Cardiac muscle cell (in vitro differentiated cells and primary cell): ENCODE measurements around the gene RELN. TPM values are rescaled to one million over a fixed set of nuclear protein-coding genes. Genes with fewer than 3 reads are reported as not detected.

Experiments used
- DNase-seq, 2 donors: peaks; one replicate each; pipeline versions ENCODE4 v3.0.0 to v3.0.0-alpha.2; 2010 to 2017; ENCODE audit warnings: low read depth in 1 of 2, low spot score in 1 of 2
- H3K27ac ChIP-seq: fragments of 200-600 bp; sonication (generic); 2 replicates; pipeline ENCODE4 v1.5.1; 2016
- H3K27me3 ChIP-seq: fragments of 200-600 bp; sonication (generic); 2 replicates; pipeline ENCODE4 v1.6.0; 2016; ENCODE audit warnings: control low read depth
- H3K36me3 ChIP-seq: fragments of 200-600 bp; sonication (generic); 2 replicates; pipeline ENCODE4 v1.5.1; 2016; ENCODE audit warnings: control low read depth
- H3K4me1 ChIP-seq: fragments of 200-600 bp; sonication (generic); 2 replicates; pipeline ENCODE4 v1.8.1; 2017; ENCODE audit warnings: low read depth, mild to moderate bottlenecking, mixed run types
- H3K4me3 ChIP-seq: fragments of 200-600 bp; sonication (generic); 2 replicates; pipeline ENCODE4 v1.5.1; 2016; ENCODE audit warnings: mild to moderate bottlenecking
- H3K9me3 ChIP-seq: fragments of 200-600 bp; sonication (generic); 2 replicates; pipeline ENCODE4 v1.5.1; 2017; ENCODE audit warnings: low read depth, mild to moderate bottlenecking, control low read depth
- polyA plus RNA-seq: library from polyadenylated mRNA; unstranded; fragments of >200 nt; fragmentation: Nextera tagmentation; extraction: Ambion mirVana; gene quantifications from 2 replicates; pipeline ENCODE4 v1.2.1, GENCODE V29; 2016
- total RNA-seq: library from RNA; depleted of rRNA; stranded (reverse); fragments of >200 nt; gene quantifications from 2 replicates; pipeline ENCODE4 v1.2.3, GENCODE V29; 2016
- TF ChIP-seq, protein P1 (sequence below): IDR thresholded peaks from 2 replicates; pipeline ENCODE4 v1.5.1; 2012; ENCODE audit warnings: low read depth, mild to moderate bottlenecking, low read length

RELN gene
- total and polyA plus RNA-seq, 2 experiments from 2014 or later: 19.2 to 46.9 TPM

- peaks cover 7% of the 10 kb centered on the region for H3K27me3 ChIP-seq
- no peaks in the 10 kb centered on the region for H3K36me3 ChIP-seq
- H3K4me3 ChIP-seq: no peak overlapping the region
- no peak overlapping the region for H3K27ac ChIP-seq
- peaks cover 21% of the 10 kb centered on the region for H3K4me1 ChIP-seq
- no peaks in the 10 kb centered on the region for H3K9me3 ChIP-seq
- TF ChIP-seq, protein P1, sequence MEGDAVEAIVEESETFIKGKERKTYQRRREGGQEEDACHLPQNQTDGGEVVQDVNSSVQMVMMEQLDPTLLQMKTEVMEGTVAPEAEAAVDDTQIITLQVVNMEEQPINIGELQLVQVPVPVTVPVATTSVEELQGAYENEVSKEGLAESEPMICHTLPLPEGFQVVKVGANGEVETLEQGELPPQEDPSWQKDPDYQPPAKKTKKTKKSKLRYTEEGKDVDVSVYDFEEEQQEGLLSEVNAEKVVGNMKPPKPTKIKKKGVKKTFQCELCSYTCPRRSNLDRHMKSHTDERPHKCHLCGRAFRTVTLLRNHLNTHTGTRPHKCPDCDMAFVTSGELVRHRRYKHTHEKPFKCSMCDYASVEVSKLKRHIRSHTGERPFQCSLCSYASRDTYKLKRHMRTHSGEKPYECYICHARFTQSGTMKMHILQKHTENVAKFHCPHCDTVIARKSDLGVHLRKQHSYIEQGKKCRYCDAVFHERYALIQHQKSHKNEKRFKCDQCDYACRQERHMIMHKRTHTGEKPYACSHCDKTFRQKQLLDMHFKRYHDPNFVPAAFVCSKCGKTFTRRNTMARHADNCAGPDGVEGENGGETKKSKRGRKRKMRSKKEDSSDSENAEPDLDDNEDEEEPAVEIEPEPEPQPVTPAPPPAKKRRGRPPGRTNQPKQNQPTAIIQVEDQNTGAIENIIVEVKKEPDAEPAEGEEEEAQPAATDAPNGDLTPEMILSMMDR: no peak
- DNase-seq: no peak
These were observed 1.9 kb upstream of the RELN start for GRCh38 chr7:103991406-103991805.

- peaks cover 7% of the 10 kb centered on the region for H3K27me3 ChIP-seq
- H3K27ac ChIP-seq: peak overlapping the region; percentile 65
- no peaks in the 10 kb centered on the region for H3K9me3 ChIP-seq
- H3K4me1 ChIP-seq: peaks cover 21% of the 10 kb centered on the region
- peak in 1 of 2 donors; percentile 25 for DNase-seq
- H3K4me3 ChIP-seq: peak overlapping the region; percentile 69
- TF ChIP-seq, protein P1: no peak
- no peaks in the 10 kb centered on the region for H3K36me3 ChIP-seq
These were observed 1.5 kb upstream of the RELN start for GRCh38 chr7:103990991-103991390.

DNA sequence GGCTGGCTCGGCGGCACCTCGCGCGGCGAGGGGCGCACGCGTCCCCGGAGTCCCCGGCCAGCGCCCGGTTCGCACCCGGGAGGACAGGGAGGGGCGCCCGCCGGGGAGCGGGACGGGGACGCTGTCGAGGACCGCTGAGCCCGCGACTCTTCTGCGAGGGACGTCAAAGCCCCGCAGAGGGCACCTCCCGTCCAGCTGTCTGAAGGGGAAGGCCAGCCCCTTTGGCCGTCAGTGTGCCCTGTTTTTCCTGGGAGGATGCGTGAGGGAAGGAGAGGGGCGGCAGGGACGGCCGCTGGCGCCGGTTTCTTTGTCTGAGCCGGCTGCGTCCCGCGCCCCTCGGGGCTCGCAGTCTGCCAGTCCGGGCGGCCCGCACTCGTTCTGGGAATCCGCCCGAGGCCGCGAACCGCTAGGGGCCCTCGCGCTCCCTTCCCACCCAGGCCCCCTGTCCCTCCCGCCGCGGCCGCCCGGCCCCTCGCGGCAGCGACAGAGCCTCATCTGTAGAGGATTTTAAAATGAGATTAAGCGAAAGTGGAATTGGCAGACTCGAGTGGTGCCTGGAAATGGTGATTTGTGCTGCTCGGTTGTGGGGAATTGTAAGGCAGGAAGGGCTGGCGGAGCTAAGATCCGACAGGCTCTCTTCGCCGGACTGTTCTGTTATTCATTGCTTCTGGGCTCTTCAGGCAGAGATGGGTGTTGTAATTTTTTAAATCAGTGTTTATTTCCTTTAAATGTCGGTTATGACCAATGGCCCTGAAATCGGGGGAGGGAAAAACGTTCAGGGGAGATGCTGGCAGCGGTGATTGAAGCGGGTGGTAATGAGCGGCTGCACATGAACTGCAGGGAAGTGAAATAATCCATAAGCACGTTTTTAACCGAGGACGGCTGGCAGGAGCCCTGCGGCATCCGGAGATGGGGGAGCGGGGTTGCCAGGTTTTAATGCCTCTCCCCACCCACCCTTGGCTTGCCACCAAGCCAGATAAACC is 618 bp upstream of the RELN start:
- DNase-seq: peak; percentile 58 to 81
- Histone ChIP-seq H3K27me3 (peaks cover 7% of the 10 kb centered on the region), H3K27ac (peak overlapping the region; percentile 65), H3K4me3 (peak overlapping the region; percentile 69), H3K4me1 (peaks cover 21% of the 10 kb centered on the region), H3K36me3 (no peaks in the 10 kb centered on the region), H3K9me3 (no peaks in the 10 kb centered on the region)
- TF ChIP-seq, protein P1: peak; percentile 18

DNA sequence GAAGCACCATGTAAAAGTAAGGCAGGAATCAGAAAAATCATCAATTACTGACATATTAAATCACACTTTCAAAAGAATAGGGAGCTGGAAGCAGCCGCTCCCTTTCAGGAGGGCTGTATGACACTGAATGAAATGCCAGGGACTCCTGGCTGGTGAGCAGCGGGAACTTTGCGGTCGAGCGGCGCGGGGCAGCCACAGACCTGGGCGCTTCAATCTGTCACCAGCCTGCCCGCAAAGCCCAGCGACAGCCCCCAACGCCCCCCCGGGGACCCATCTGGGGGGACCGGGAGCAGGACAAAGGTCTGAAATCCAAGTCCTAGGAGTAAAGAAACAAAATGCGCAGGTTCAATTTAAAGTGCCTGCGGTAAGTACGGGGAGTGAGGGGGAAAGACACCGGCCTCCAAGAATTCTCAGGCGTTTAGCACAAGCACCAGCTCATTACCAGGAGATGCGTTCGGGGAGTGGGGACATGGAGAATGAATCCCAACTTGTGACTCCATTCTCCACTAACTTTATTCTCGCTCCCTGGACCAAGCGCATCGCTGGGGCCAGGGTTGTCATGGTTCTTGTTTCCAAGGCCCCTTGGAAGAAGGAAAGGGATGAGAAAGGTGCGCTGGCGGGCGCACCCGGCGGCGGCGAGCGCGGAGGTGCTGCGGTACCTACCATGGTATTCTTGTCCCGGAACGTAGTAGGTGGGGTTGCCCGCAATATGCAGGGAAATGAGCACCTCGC is 824 bp downstream of the RELN start:
- Histone ChIP-seq H3K27ac (no peak overlapping the region), H3K9me3 (no peaks in the 10 kb centered on the region), H3K36me3 (no peaks in the 10 kb centered on the region), H3K4me1 (peaks cover 21% of the 10 kb centered on the region), H3K4me3 (peak overlapping the region; percentile 69), H3K27me3 (peaks cover 7% of the 10 kb centered on the region)
- peak; percentile 8 to 46 for DNase-seq
- TF ChIP-seq, protein P1: no peak

- TF ChIP-seq, protein P1: no peak
- Histone ChIP-seq H3K4me3 (peak overlapping the region; percentile 69), H3K36me3 (no peaks in the 10 kb centered on the region), H3K27ac (no peak overlapping the region), H3K9me3 (no peaks in the 10 kb centered on the region), H3K4me1 (peaks cover 21% of the 10 kb centered on the region), H3K27me3 (peaks cover 7% of the 10 kb centered on the region)
- DNase-seq: peak in 1 of 2 donors; percentile 44
These were observed 2.0 kb downstream of the RELN start for GRCh38 chr7:103987451-103987850.
